GM19239 (cell line): Measurements from ENCODE around the gene SAMD4A.
A peak's percentile ranks its signal among the peaks of the same experiment; 100 is the strongest.

Experiments
- DNase-seq: peaks from one replicate; pipeline ENCODE4 v3.0.0; 2011; ENCODE audit warnings: low spot score; ENCODE audit not compliant: insufficient read length
- FAIRE-seq: peaks from 2 replicates; lab custom pipeline; 2011; peaks lifted over from hg19 to GRCh38; lab: Jason Lieb, UNC

SAMD4A gene

GRCh38 chr14:54805445-54806322 lies 238.8 kb downstream of the SAMD4A start:
- FAIRE-seq, result peak; percentile 74
- DNase-seq, result peak; percentile 60

GRCh38 chr14:54806616-54807015 lies 239.7 kb downstream of the SAMD4A start:
- DNase-seq, result no peak

GRCh38 chr14:54807428-54807827 lies 240.5 kb downstream of the SAMD4A start:
- no peak for FAIRE-seq
- DNase-seq, result no peak

More at GRCh38 chr14:54806616-54807015, 239.7 kb downstream of the SAMD4A start:
- FAIRE-seq, result no peak

GRCh38 chr14:54807881-54808280 lies 241.0 kb downstream of the SAMD4A start:
- no peak for FAIRE-seq
- DNase-seq, result no peak

GRCh38 chr14:54808326-54809161 lies 241.6 kb downstream of the SAMD4A start:
- FAIRE-seq, result no peak
- no peak for DNase-seq

GRCh38 chr14:54809767-54810166 lies 242.8 kb downstream of the SAMD4A start:
- FAIRE-seq, result no peak

GRCh38 chr14:54812617-54813016 lies 245.7 kb downstream of the SAMD4A start:
- FAIRE-seq (no peak), DNase-seq (no peak)

More at GRCh38 chr14:54809767-54810166, 242.8 kb downstream of the SAMD4A start:
- DNase-seq, result no peak

- FAIRE-seq (no peak), DNase-seq (no peak)
These were observed 246.2 kb downstream of the SAMD4A start for GRCh38 chr14:54813081-54813480.

GRCh38 chr14:54814076-54814475 lies 247.1 kb downstream of the SAMD4A start:
- DNase-seq (no peak), FAIRE-seq (peak; percentile 11)

- FAIRE-seq (no peak), DNase-seq (no peak)
These were observed 248.1 kb downstream of the SAMD4A start for GRCh38 chr14:54815016-54815415.

GRCh38 chr14:54815515-54815914 lies 248.6 kb downstream of the SAMD4A start:
- no peak for FAIRE-seq
- DNase-seq, result no peak

- DNase-seq (no peak), FAIRE-seq (no peak)
These were observed 249.5 kb downstream of the SAMD4A start for GRCh38 chr14:54816450-54816849.

GRCh38 chr14:54817506-54817905 lies 250.6 kb downstream of the SAMD4A start:
- DNase-seq, result no peak
- FAIRE-seq, result no peak

- no peak for DNase-seq
- no peak for FAIRE-seq
These were observed 251.5 kb downstream of the SAMD4A start for GRCh38 chr14:54818201-54819133.

GRCh38 chr14:54822685-54823084 lies 255.8 kb downstream of the SAMD4A start:
- FAIRE-seq, result no peak
- DNase-seq, result no peak

- FAIRE-seq (no peak), DNase-seq (no peak)
These were observed 257.0 kb downstream of the SAMD4A start for GRCh38 chr14:54823757-54824549.

GRCh38 chr14:54828037-54828436 lies 261.1 kb downstream of the SAMD4A start:
- no peak for DNase-seq
- no peak for FAIRE-seq

- no peak for DNase-seq
- no peak for FAIRE-seq
These were observed 262.7 kb downstream of the SAMD4A start for GRCh38 chr14:54829486-54830224.

GRCh38 chr14:54830650-54831049 lies 263.7 kb downstream of the SAMD4A start:
- FAIRE-seq (no peak), DNase-seq (no peak)
